HepG2 (cell line): ENCODE results near the gene SECTM1. TPM values are rescaled to one million over a fixed set of nuclear protein-coding genes. Genes with fewer than 3 reads are reported as not detected.

ENCODE experiments used
- CEBPZ ChIP-seq: IDR thresholded peaks from 2 replicates; pipeline ENCODE4 v1.6.1; 2012; ENCODE audit warnings: low read length, improper control_type of control experiment
- ETV6 ChIP-seq: sonication (generic); formaldehyde crosslinking; conservative IDR thresholded peaks from 2 replicates; pipeline ENCODE4 v1.4.0; 2020; ENCODE audit warnings: missing genetic modification reagents
- GABPA ChIP-seq, 2 experiments: IDR thresholded peaks; 2 replicates each; pipeline ENCODE4 v1.6.1; 2011 to 2016; ENCODE audit warnings: low read depth in 2 of 2, low read length in 1 of 2, missing biosample characterization in 1 of 2, missing genetic modification characterization in 1 of 2
- GZF1 ChIP-seq: sonication (generic); formaldehyde crosslinking; IDR thresholded peaks from 2 replicates; pipeline ENCODE4 v1.5.1; 2020; ENCODE audit warnings: mild to moderate bottlenecking, missing genetic modification reagents
- HNF4G ChIP-seq, 2 experiments: sonication (generic) in 1 of 2; formaldehyde crosslinking in 1 of 2; IDR thresholded peaks; 2 replicates each; pipeline versions ENCODE4 v1.4.0 to v1.6.1; 2011 to 2020; ENCODE audit warnings: borderline replicate concordance in 2 of 2, low read depth in 2 of 2, mild to moderate bottlenecking in 2 of 2, low read length in 1 of 2, missing genetic modification reagents in 1 of 2, moderate library complexity in 1 of 2
- KDM5A ChIP-seq: fragments of 200-600 bp; sonication (generic); IDR thresholded peaks from 2 replicates; pipeline ENCODE4 v1.7.0; 2018; ENCODE audit warnings: antibody characterized with exemption, mild to moderate bottlenecking, low read length, borderline replicate concordance
- KMT2A ChIP-seq: sonication (generic); formaldehyde crosslinking; IDR thresholded peaks from 2 replicates; pipeline ENCODE4 v1.4.0; 2020; ENCODE audit warnings: missing genetic modification reagents
- NCOR1 ChIP-seq: fragments of 200-600 bp; sonication (generic); IDR thresholded peaks from 2 replicates; pipeline ENCODE4 v1.7.0; 2017; ENCODE audit warnings: antibody characterized with exemption, low read length, borderline replicate concordance
- NPAS2 ChIP-seq: sonication (generic); formaldehyde crosslinking; IDR thresholded peaks from 2 replicates; pipeline ENCODE4 v1.8.0; 2022; ENCODE audit warnings: mild to moderate bottlenecking, missing genetic modification reagents, borderline replicate concordance
- NR2F6 ChIP-seq, 2 experiments: IDR thresholded peaks; 2 replicates each; pipeline ENCODE4 v1.6.1; 2016; ENCODE audit warnings: antibody characterized with exemption in 1 of 2, mild to moderate bottlenecking in 1 of 2
- PBX3 ChIP-seq: sonication (generic); formaldehyde crosslinking; IDR thresholded peaks from 2 replicates; pipeline ENCODE4 v1.8.1; 2023; ENCODE audit warnings: missing genetic modification reagents, inconsistent platforms, borderline replicate concordance
- REXO4 ChIP-seq: sonication (generic); formaldehyde crosslinking; IDR thresholded peaks from 2 replicates; pipeline ENCODE4 v1.8.0; 2022; ENCODE audit warnings: missing genetic modification reagents, mild to moderate bottlenecking, borderline replicate concordance
- RXRB ChIP-seq: IDR thresholded peaks from 2 replicates; pipeline ENCODE4 v1.6.1; 2016; ENCODE audit warnings: borderline replicate concordance, missing genetic modification reagents, missing compliant biosample characterization
- SNAPC5 ChIP-seq: sonication (generic); formaldehyde crosslinking; IDR thresholded peaks from 2 replicates; pipeline ENCODE4 v1.8.1; 2023; ENCODE audit warnings: mild to moderate bottlenecking, missing genetic modification reagents, borderline replicate concordance
- SP4 ChIP-seq: sonication (generic); formaldehyde crosslinking; IDR thresholded peaks from 2 replicates; pipeline ENCODE4 v1.8.1; 2023; ENCODE audit warnings: mild to moderate bottlenecking, missing genetic modification reagents
- U2AF1 ChIP-seq: fragments of 200-400 bp; formaldehyde crosslinking; optimal IDR thresholded peaks from 2 replicates; pipeline ENCODE3; 2017; ENCODE audit warnings: mild to moderate bottlenecking, low read depth, low read length
- ZC3H4 ChIP-seq: sonication (generic); formaldehyde crosslinking; IDR thresholded peaks from 2 replicates; pipeline ENCODE4 v1.4.0; 2020; ENCODE audit warnings: missing genetic modification reagents, borderline replicate concordance
- ZNF263 ChIP-seq: sonication (generic); formaldehyde crosslinking; IDR thresholded peaks from 2 replicates; pipeline ENCODE4 v1.4.0; 2020; ENCODE audit warnings: missing genetic modification reagents
- ZNF331 ChIP-seq: sonication (generic); formaldehyde crosslinking; IDR thresholded peaks from 2 replicates; pipeline ENCODE4 v1.4.0; 2020; ENCODE audit warnings: missing genetic modification reagents
- ZNF362 ChIP-seq: sonication (generic); formaldehyde crosslinking; IDR thresholded peaks from 2 replicates; pipeline ENCODE4 v1.4.0; 2020; ENCODE audit warnings: missing genetic modification reagents, mild to moderate bottlenecking, borderline replicate concordance
- ZNF562 ChIP-seq: sonication (generic); formaldehyde crosslinking; IDR thresholded peaks from 2 replicates; pipeline ENCODE4 v1.8.0; 2022; ENCODE audit warnings: missing genetic modification reagents, borderline replicate concordance
- ZNF672 ChIP-seq: sonication (generic); formaldehyde crosslinking; IDR thresholded peaks from 2 replicates; pipeline ENCODE4 v1.8.1; 2022; ENCODE audit warnings: missing genetic modification reagents
- ZNF775 ChIP-seq: sonication (generic); formaldehyde crosslinking; IDR thresholded peaks from 2 replicates; pipeline ENCODE4 v1.4.0; 2020; ENCODE audit warnings: missing genetic modification reagents, mild to moderate bottlenecking, moderate library complexity, borderline replicate concordance
- polyA plus RNA-seq, 8 experiments: library from polyadenylated mRNA; depleted of rRNA in 3 of 8; stranded (reverse) in 7 of 8; unstranded in 1 of 8; fragments of >200 nt; fragmentation: Illumina TruSeq in 4 of 8; extraction: Trizol in 4 of 8; gene quantifications; 2 replicates each; pipeline versions ENCODE4 v1.2.1 to v1.2.3, GENCODE V29; 2011 to 2016; ENCODE audit warnings: low read depth in 4 of 8, missing spikeins in 1 of 8, mixed read lengths in 1 of 8; ENCODE audit not compliant: insufficient read depth in 1 of 8
- total RNA-seq, 5 experiments: library from RNA; depleted of rRNA; stranded (reverse); fragments of >200 nt; fragmentation: Illumina TruSeq; extraction: Trizol; gene quantifications; 2 replicates each; pipeline ENCODE4 v1.2.3, GENCODE V29; 2016; ENCODE audit warnings: low read depth in 1 of 5

Gene SECTM1
- total and polyA plus RNA-seq, 2 of the 13 experiments (the other 11 are each of a cell fraction or from before 2014, with no cell fraction given) = 3.5 to 5.3 TPM

- peak; percentile 45; the same call in 1 of the 2 replicates for TF ChIP-seq ZNF362 (CRISPR knock-in tag)
- TF ChIP-seq PBX3 (CRISPR knock-in tag) = no peak
- no peak for TF ChIP-seq GABPA (IDR thresholded peaks at IDR 0.05; ENCODE audit: low read depth, low read length)
- TF ChIP-seq GABPA (CRISPR knock-in tag; IDR thresholded peaks at IDR 0.05; ENCODE audit: low read depth) = no peak
- no peak for TF ChIP-seq U2AF1
- TF ChIP-seq REXO4 (CRISPR knock-in tag) = no peak
- TF ChIP-seq NPAS2 = no peak
- TF ChIP-seq RXRB (CRISPR knock-in tag) = 0 out of 2 replicates have a peak, but pooled peaks have one; percentile 70
- TF ChIP-seq KMT2A = peak; percentile 63
- no peak for TF ChIP-seq SP4
- TF ChIP-seq ZNF775 (CRISPR knock-in tag) = 0 out of 2 replicates have a peak, but pooled peaks have one; percentile 59
- peak; percentile 77 for TF ChIP-seq ZNF263 (CRISPR knock-in tag)
- TF ChIP-seq CEBPZ = no peak
- no peak for TF ChIP-seq ZNF672 (CRISPR knock-in tag)
- TF ChIP-seq GZF1 (CRISPR knock-in tag) = no peak
- TF ChIP-seq HNF4G (IDR thresholded peaks at IDR 0.05; ENCODE audit: borderline replicate concordance, low read depth, low read length) = peak; percentile 10; the same call in 1 of the 2 replicates
- TF ChIP-seq HNF4G (CRISPR knock-in tag; IDR thresholded peaks at IDR 0.05; ENCODE audit: borderline replicate concordance, low read depth) = no peak
- TF ChIP-seq SNAPC5 (CRISPR knock-in tag) = no peak
- no peak for TF ChIP-seq NR2F6 (IDR thresholded peaks at IDR 0.05)
- TF ChIP-seq NR2F6 (CRISPR knock-in tag; IDR thresholded peaks at IDR 0.05) = peak; percentile 34; the same call in 1 of the 2 replicates
- TF ChIP-seq KDM5A = no peak
- TF ChIP-seq NCOR1 = no peak
- no peak for TF ChIP-seq ZNF562 (CRISPR knock-in tag)
- no peak for TF ChIP-seq ZC3H4 (CRISPR knock-in tag)
- TF ChIP-seq ETV6 (CRISPR knock-in tag) = no peak
- TF ChIP-seq ZNF331 (CRISPR knock-in tag) = no peak; the same call in 1 of the 2 replicates
These were observed 18.3 kb upstream of the SECTM1 start (continued) for GRCh38 chr17:82351713-82352488.
